Inferior parietal cortex (tissue), 1 donor: ENCODE data around the gene ZNF549.
"Not testable (repeated sequence)": the region's sequence is repeated elsewhere in the genome, so short reads cannot be mapped to it uniquely, and the experiment has no call there.

Experiments used
- DNase-seq: peaks from one replicate; pipeline ENCODE4 v3.0.0-alpha.2; 2016; ENCODE audit errors: extremely low spot score

Gene ZNF549

DNA sequence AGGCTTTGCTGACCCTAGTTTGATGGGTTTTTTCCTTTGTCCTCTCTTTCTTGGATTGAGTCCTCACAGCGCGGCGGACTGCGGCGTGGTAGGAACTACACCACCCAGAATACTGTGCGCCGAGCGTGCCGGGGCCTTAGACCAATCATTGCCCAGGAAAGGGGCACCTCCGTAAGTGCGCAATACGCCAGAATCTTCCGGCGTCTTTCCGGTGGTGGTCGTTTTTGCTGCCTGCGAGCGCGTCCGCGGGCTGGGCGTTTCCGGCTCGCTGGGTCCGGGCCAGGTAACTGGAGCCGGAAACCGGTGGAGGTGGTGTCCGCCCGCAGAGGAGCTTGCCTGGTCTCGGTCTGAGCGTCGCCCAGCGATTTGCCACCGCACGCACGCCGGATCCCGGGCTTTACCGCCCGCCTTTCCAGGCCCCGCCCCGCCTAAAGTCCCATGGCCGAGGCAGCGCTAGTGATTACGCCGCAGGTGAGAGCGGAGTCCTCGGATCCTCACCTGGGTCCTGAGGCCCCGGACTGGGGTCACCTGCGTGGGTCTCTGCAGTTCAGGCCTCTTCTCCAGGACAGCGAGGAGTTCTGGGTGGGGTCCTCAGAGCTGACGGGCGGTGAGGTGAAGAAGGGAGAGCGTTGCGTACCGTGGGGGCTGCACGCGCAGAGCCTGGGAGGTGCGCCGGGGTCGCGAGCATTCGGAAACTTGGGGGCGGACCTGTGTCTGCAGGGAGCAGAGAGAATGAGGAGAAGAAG, at the start of gene ZNF549:
Gene ZNF549, plus strand, starts transcription at position 221 of the 746 bp plus-strand sequence. Its CDS starts 218 bp downstream, at position 439.
- DNase-seq: peak; percentile 87

DNA sequence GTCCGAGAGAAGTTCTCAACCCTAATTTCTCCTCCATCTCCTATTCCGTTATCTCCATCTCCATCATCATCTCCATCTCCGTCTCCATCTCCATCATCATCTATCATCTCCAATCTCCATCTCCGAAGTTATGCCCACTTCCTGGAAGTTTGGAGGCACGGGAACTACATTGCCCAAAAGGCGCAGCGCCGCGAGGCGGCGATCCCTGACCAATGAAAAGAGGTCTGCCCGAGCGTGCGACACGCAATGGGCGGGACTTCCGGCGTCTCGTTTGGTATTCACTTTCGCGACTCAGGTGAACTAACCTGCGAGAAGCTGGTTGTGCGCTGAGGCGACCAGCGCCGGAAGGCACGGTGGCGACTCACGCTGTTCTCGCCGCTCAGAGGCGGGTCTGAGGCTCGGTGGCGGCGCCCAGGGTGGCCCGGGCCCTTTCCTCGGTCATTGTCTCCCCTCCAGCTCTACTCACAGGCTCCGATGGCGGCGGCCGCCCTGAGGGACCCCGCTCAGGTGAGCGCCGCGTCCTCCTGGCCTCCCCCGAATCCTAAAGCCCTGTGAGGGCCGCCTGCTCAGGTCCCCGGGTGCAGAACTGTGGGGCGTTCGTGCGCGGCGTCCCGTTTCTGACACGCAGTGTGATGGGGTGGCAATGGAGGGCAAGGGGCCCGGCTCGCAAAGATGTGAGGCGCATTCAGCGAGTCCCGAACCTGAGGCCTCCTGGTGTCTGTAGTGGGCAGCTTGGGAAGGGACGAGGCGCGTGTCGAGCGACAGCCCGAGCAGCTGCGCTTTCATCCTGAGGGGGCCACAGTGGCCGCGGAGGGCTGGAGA, 39.5 kb upstream of the ZNF549 start, which contains the start of gene ZNF419:
Gene ZNF419, plus strand, starts transcription at position 274 of the 822 bp plus-strand sequence. Its CDS starts 201 bp downstream, at position 475.
- DNase-seq: peak; percentile 93

DNA sequence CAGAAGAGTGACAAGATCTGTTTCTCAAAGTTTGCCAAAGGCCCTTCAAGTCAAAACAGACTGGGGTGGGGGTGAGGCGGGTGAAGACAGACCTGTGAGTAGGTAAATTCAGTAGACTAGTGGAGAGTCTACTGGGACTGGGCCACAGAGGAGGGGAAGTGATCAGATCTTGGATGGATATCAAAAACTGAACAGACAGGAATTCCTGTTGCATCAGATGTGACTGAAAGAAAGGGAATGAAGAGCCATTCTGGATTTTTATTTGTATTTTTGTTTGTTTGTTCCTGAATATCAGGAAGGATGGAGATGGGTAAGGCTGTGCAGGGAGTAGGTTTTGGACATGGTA, 38.9 kb upstream of the ZNF549 start:
- DNase-seq: not testable (repeated sequence)

DNA sequence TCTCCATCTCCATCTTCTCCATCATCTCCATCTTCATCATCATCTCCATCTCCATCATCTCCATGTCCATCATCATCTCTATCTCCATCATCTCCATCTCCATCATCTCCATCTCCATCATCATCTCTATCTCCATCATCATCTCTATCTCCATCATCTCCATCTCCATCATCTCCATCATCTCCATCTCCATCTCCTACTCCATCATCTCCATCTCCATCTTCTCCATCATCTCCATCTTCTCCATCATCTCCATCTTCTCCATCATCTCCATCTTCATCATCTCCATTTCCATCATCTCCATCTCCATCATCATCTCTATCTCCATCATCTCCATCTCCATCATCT, 27.9 kb upstream of the ZNF549 start:
- not testable (repeated sequence) for DNase-seq

DNA sequence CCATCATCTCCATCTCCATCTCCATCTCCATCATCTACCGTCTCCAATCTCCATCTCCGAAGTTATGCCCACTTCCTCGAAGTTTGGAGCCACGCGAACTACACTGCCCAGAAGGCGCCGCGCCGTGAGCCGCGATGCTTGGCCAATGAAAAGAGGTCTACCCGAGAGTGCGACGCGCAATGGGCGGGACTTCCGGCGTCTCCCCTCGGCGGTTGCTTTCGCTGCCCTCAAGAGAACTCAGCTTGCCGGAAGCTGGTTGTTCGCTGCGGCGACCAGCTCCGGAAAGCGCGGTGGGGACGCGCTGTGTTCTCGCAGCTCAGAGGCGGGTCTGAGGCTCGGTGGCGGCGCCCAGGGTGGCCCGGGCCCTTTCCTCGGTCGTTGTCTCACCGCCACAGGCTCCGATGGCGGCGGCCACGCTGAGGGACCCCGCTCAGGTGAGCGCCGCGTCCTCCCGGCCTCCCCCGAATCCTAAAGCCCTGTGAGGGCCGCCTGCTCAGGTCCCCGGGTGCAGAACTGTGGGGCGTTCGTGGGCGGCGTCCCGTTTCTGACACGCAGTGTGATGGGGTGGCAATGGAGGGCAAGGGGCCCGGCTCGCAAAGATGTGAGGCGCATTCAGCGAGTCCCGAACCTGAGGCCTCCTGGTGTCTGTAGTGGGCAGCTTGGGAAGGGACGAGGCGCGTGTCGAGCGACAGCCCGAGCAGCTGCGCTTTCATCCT, 27.3 kb upstream of the ZNF549 start, which contains the start of gene ZNF773:
Gene ZNF773, plus strand, starts transcription at position 259 of the 716 bp plus-strand sequence. Its CDS starts 143 bp downstream, at position 402.
- peak; percentile 77 for DNase-seq

DNA sequence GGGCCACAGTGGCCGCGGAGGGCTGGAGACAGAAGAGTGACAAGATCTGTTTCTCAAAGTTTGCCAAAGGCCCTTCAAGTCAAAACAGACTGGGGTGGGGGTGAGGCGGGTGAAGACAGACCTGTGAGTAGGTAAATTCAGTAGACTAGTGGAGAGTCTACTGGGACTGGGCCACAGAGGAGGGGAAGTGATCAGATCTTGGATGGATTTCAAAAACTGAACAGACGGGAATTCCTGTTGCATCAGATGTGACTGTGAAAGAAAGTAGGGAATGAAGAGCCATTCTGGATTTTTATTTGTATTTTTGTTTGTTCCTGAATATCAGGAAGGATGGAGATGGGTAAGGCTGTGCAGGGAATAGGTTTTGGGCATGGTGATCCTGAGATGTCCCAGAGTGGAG, 26.8 kb upstream of the ZNF549 start:
- not testable (repeated sequence) for DNase-seq

DNA sequence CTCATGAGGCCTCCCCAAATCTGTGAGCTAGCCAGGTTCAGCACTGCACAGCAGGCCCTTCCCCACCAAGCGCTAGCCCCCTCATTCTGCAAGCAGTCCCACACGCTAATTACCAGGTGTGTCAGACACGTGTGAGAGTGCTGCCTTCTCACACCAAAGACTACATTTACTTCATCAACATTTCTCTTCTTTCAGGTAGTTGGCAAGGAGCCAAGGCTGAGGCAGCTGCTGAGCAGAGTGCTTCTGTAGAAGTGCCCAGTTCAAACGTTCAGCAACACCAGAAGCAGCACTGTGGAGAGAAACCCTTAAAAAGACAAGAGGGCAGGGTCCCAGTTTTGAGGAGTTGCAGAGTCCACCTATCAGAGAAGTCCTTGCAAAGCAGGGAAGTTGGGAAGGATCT, 21.0 kb upstream of the ZNF549 start:
- DNase-seq: no peak

DNA sequence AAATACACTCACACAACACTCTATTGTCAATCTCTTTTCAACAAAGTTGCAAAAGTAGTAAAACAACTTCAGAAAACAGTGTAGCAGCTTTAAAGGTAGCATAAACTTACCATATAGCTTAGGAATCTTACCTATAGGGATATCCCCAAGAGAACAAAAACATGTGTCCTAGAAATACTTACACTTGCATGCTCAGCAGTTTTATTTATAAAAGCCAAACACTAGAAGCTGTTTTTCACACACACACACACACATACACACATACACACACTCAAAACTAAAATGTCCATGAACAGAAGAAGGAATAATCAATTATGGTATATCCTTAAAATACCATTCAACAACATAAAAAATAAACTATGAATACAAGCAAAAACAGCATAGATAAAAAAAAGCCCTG, 15.7 kb upstream of the ZNF549 start:
- DNase-seq: no peak

DNA sequence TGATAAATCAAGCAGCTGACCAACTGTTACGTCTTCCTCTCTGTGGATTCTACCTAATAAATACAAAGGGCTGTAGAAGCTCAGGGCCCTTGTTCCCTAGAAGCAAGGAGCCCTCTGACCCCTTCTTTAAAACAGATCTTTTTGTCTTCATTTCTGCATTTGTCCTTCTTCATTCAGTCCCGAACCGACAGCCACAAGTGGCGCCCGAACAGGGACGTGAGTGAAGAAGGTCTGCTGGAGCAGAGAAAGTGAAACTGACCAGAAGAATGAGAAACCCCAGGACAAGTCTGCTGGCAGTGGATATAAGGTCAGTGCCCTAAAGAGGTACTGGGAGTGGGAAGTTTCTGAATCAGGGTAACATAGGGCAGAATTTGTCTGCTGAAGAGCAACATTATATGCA, 14.3 kb upstream of the ZNF549 start:
- no peak for DNase-seq

DNA sequence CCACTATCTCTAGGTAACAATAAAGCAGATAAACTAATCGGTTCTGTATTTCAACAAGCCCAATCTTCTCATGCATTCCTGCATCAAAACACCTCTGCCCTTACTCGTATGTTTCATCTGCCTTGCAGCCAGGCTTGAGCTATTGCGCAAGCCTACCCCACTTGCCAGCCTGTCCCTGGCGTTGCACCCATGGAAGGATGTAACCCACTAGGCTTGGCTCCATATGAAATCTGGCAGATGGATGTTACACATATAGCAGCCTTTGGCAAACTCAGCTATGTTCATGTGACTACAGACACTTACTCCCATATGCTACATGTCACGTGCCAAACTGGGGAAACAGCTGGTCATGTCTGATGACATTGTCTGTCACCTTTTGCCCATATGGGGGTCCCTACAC, 11.9 kb upstream of the ZNF549 start:
- DNase-seq: no peak

DNA sequence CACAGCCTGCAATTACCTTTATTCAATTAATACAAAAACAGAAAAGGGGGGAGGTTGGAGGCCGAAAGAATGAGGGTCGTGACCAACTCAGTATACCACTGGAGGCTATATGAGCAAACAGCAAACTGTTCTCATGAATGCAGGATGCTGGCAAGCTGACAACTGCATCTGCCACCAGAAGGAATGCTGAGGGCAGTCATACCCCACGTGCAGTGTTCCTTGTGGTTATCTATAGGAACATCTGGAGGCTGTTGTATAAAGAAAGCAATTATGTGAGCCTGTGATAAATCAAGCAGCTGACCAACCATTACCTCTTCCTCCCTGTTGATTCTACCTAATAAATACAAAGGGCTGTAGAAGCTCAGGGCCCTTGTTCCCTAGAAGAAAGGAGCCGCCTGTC, 9.1 kb upstream of the ZNF549 start:
- not testable (repeated sequence) for DNase-seq

DNA sequence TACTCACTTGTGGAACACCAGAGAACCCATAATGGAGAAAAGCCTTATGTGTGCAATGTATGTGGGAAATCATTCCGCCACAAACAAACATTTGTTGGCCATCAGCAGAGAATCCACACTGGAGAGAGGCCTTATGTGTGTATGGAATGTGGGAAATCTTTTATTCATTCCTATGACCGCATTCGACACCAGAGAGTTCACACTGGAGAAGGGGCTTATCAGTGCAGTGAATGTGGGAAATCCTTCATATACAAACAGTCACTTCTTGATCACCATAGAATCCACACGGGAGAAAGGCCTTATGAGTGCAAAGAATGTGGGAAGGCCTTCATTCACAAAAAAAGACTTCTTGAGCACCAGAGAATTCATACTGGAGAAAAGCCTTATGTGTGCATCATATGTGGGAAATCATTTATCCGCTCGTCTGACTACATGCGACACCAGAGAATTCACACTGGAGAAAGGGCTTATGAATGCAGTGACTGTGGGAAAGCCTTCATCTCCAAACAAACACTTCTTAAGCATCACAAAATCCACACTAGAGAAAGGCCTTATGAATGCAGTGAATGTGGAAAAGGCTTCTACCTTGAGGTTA, 10.9 kb downstream of the ZNF549 start:
- DNase-seq: no peak

DNA sequence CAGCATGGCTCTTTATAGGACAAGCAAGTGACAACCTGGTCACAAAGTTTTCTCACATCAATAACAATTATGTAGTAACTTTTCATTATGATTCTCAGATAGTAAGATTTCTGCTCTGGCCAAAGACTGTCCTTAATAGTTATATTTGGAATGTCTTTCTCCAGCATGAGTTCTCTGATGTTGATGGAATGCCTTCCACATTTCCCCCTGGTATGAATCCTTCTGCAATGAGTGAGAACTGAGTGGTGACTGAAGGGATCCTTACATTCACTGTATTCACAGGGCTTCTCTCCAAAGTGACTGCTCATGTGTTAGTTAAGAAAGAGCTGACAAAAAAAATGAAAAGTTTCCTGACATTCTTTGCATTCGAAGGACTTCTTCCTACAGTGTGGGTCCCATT, 19.4 kb downstream of the ZNF549 start:
- DNase-seq: no peak

DNA sequence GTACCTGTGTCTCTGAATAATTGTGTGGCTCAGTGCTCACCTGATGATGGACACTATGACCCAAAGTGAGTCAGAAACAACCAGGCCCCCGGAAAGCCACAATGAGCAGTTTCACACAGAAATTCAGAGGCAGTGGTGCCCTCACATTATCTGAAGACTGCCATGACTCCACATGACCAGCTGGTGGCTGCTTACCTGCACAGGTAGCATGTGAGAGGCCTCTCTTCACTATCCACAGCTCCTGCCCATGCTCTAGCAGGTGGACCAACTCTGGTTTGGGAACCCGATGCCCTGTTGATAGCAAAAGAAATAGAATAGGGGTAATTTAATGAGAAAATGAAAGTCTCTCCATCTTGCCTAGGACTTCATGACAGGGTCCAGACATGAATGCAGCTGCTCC, 25.3 kb downstream of the ZNF549 start:
- no peak for DNase-seq

DNA sequence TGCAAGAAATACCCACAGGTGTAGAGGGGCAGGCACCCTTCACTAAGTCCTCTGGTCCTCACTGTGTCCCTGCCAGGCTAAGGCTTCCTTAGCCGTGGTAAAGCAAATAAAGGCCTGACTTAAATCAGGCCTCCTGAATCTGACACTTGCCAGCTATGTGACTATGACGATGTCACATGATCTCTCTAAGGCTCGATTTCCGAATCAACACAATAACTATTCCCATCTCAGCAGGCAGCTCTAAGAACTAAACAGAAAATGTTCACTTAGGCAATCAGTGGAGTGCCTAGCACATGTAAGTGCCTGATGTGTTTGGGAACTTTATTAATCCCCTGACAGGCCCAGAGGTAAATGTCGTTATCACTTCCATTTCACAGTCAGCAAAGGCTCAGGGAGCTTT, 30.5 kb downstream of the ZNF549 start:
- DNase-seq: no peak

DNA sequence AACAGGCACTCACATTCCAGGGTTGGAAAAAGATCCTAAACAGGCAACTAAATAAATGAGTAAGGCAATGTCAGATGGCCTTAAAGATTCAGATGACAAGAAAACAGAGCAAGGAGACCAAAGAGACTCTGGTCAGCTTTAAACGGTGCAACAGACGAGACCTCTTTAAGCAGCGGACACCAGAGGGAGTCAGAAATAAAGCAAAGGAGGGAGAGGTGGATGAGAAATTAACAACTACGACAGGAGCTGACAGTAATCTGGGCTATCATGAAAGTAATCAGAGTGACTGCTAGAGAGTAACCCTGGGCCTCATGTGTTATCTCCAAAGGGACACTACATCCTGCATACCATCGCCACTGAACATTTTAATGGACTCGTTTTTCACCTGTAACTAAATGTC, 31.4 kb downstream of the ZNF549 start:
- DNase-seq: no peak

DNA sequence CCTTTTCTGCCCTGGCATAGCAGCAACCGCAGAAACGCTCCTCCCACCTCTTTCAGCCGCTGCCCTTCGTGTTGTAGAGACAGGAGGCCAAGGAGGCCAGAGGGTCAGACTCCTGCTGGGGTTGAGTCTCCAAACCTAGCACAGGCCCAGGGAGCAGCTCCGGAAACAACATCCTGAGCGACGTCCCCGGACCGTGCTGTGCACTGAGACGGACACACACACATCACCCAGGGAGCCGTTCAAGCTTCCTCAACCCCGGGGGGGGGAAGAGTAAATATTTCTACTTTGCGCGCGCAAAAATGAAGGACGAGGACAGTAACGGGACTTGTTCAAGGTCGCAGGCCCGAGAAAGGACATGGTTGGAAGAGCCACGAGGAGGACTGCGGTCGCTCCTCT, 31.9 kb downstream of the ZNF549 start:
- DNase-seq: peak; percentile 5

DNA sequence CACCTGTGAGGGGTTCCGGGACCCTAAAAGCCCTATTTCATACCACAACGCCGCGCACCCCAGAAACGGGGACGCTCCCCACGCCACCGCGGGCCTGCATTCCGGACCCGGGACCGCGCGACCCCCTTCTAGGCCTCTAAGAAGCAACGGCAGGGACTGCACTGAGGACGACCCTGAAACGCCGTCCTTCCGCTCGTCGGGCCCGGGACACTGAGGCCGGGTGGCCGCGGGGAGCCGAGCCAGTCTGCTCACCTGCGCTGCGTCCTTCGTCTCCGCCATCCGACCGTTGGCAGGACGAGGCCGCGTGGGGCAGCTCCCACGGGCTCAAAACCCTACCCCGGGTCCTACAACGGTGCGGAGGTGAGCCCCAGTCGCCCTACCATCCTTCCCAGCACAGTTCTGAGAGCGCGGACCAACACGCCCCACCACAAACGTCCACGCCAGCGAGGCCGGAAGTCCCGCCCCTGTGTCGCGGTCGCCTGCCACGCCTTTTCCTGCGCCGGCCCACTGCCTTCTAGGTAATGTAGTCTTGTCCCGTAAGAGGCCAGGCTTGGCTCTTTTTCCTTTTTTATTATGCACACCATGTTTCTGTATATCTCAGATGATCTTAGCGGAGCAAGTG, 32.4 kb downstream of the ZNF549 start, which contains the start of gene ZNF550:
Gene ZNF550, minus strand, starts transcription at position 460 of the 622 bp plus-strand sequence. Its CDS starts 181 bp downstream, at position 279.
- peak; percentile 88 for DNase-seq

DNA sequence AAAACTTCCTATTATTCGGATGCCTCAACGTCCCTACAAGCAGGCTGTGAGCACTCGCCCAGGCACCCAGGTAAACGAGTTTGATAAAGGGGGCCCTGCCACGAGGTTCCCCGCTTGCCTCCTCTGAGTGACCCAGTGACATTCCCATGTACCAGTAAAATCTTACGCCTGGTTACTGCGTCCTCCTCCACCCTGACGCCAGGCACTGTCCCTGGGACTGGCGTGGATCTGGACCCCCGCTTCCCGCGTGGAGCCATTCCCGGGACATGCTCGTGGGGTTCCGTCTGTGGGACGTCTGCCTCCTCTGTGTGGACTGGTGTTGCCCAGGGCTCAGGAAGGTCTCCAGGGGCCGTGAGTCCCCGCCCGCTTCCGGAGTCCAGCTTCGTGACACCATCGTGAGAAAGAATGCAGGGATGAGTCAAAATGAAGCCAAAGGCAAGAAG, 32.9 kb downstream of the ZNF549 start:
- no peak for DNase-seq

DNA sequence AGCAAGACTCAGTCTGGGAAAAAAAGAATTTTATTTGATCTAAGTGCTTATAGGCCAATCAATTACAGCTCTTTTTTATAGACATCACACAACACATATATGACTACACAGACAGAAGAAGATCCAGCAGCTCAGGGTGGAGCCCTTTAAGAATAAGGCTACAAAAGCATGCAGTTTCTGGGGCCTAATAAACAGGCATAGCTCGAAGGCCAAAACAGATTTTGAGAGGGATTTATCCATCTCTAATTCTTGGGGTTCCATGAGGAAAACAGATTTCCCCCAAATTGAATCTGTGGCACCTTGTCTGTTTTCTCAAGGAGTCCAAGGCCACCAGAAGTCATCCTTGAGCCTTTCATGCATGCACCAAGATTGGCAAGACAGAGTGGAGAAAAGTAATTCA, 36.4 kb downstream of the ZNF549 start:
- DNase-seq: no peak
